Measurements from ENCODE around the gene ACAD10.

The ACAD10 gene

DNA sequence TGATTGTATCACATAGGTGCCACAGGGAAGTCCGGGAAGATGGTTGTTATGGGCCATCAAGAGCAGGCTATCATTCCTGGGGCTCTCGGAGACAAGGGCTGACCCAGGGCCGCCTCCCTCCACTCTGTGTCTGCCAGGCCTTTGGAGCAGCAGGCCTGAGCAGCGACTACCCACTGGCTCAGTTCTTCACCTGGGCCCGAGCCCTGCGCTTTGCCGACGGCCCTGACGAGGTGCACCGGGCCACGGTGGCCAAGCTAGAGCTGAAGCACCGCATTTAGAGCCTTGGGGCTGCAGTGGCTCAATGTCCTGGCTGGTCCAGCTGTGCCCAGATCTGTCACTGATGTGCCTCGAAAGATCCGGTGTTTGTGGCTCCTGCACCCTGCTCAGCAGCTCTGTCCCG, 70.3 kb downstream of the ACAD10 start:
- TF ChIP-seq EGR1 (IDR thresholded peaks at IDR 0.05) (no peak), TEAD4 (IDR thresholded peaks at IDR 0.05) (no peak), TCF12 (IDR thresholded peaks at IDR 0.05; ENCODE audit: low read depth) (no peak), CREB1 (IDR thresholded peaks at IDR 0.05; ENCODE audit: low read depth) (no peak), EP300 (IDR thresholded peaks at IDR 0.05; ENCODE audit: borderline replicate concordance) (no peak), CEBPB (IDR thresholded peaks at IDR 0.05) (no peak), NFIC (IDR thresholded peaks at IDR 0.05) (no peak), YY1 (IDR thresholded peaks at IDR 0.05; ENCODE audit: low read depth) (no peak), ZBTB7A (IDR thresholded peaks at IDR 0.05; ENCODE audit: low read depth) (no peak), TAF1 (IDR thresholded peaks at IDR 0.05; ENCODE audit: low read depth) (no peak)
- TF ChIP-seq, protein P1, sequence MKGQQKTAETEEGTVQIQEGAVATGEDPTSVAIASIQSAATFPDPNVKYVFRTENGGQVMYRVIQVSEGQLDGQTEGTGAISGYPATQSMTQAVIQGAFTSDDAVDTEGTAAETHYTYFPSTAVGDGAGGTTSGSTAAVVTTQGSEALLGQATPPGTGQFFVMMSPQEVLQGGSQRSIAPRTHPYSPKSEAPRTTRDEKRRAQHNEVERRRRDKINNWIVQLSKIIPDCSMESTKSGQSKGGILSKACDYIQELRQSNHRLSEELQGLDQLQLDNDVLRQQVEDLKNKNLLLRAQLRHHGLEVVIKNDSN (IDR thresholded peaks at IDR 0.05), result no peak
- TF ChIP-seq, protein P2, sequence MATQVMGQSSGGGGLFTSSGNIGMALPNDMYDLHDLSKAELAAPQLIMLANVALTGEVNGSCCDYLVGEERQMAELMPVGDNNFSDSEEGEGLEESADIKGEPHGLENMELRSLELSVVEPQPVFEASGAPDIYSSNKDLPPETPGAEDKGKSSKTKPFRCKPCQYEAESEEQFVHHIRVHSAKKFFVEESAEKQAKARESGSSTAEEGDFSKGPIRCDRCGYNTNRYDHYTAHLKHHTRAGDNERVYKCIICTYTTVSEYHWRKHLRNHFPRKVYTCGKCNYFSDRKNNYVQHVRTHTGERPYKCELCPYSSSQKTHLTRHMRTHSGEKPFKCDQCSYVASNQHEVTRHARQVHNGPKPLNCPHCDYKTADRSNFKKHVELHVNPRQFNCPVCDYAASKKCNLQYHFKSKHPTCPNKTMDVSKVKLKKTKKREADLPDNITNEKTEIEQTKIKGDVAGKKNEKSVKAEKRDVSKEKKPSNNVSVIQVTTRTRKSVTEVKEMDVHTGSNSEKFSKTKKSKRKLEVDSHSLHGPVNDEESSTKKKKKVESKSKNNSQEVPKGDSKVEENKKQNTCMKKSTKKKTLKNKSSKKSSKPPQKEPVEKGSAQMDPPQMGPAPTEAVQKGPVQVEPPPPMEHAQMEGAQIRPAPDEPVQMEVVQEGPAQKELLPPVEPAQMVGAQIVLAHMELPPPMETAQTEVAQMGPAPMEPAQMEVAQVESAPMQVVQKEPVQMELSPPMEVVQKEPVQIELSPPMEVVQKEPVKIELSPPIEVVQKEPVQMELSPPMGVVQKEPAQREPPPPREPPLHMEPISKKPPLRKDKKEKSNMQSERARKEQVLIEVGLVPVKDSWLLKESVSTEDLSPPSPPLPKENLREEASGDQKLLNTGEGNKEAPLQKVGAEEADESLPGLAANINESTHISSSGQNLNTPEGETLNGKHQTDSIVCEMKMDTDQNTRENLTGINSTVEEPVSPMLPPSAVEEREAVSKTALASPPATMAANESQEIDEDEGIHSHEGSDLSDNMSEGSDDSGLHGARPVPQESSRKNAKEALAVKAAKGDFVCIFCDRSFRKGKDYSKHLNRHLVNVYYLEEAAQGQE (IDR thresholded peaks at IDR 0.05; ENCODE audit: low read depth), result no peak

DNA sequence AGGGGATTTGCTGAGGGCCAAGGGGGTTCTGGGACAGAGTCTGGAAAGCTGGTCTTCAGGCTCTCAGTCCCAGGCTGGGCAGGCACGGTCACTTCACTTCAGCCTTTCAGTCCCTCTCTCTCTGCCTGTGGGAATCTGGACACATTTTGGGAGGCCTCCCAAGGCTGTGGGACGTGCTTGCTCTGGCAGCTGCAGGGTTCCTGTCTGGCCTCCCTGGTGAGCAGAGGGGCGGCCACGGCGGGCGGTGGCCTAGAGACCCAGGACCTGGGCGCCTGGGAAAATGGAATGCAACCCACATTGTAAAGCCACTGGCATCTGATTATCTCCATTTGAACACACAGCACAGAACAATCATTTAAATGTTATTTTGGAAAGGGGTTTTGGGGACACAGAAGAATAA, 70.8 kb downstream of the ACAD10 start:
- TF ChIP-seq, protein P3, sequence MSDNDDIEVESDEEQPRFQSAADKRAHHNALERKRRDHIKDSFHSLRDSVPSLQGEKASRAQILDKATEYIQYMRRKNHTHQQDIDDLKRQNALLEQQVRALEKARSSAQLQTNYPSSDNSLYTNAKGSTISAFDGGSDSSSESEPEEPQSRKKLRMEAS (IDR thresholded peaks at IDR 0.05), result no peak
- no peak for TF ChIP-seq CREB1 (IDR thresholded peaks at IDR 0.05; ENCODE audit: low read depth)
- TF ChIP-seq, protein P2 (IDR thresholded peaks at IDR 0.05; ENCODE audit: low read depth), result no peak
- TF ChIP-seq ZBTB7A (IDR thresholded peaks at IDR 0.05; ENCODE audit: low read depth), result no peak
- TF ChIP-seq, protein P1 (IDR thresholded peaks at IDR 0.05), result no peak
- TF ChIP-seq RAD21 (IDR thresholded peaks at IDR 0.05; ENCODE audit: low read depth), result no peak
- TF ChIP-seq YY1 (IDR thresholded peaks at IDR 0.05; ENCODE audit: low read depth), result no peak
- TF ChIP-seq EP300 (IDR thresholded peaks at IDR 0.05; ENCODE audit: borderline replicate concordance), result no peak
- no peak for TF ChIP-seq CEBPB (IDR thresholded peaks at IDR 0.05)
- TF ChIP-seq TCF12 (IDR thresholded peaks at IDR 0.05; ENCODE audit: low read depth), result no peak
- no peak for TF ChIP-seq EGR1 (IDR thresholded peaks at IDR 0.05)
- no peak for TF ChIP-seq FOXM1 (IDR thresholded peaks at IDR 0.05; ENCODE audit: borderline replicate concordance, low read depth)
- TF ChIP-seq TEAD4 (IDR thresholded peaks at IDR 0.05), result no peak
- TF ChIP-seq TAF1 (IDR thresholded peaks at IDR 0.05; ENCODE audit: low read depth), result no peak
- TF ChIP-seq NFIC (IDR thresholded peaks at IDR 0.05), result no peak

DNA sequence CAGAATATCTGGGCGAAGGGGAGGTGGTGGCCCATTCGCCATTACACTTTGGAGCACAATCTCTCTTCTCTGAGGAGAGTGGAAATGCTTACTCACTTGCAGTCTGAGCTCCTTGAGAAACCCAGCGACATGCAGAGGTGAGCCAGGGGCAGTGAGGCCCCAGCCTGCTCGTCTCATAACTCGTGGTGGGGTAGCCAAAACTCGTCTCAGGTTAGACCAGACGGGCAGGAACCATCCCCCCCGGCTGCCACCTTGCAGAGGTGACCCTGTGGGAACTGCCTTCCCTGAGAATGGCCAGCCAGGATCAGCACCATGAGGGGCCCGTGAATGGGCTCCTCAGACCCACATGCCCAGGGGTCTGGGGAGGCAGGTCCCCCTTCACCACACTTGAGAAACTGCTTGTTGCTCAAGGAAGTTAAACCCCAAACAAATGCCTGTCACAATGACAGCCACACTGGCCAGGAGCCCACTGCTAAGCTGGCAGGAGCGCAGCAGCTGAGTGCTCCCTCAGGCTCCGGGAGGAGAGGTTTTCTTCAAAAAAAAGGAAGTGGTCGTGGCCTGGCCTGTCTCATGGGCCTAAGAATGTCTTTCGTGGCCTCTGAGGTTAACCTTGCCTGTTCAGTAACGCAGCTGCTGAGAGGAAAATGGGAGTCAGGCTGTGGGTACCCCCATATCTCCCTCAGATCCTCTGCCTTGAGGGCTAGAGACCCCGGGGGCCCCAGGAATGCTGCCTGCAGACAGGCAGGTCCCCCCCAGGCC, 71.7 kb downstream of the ACAD10 start:
- no peak for TF ChIP-seq TCF12 (IDR thresholded peaks at IDR 0.05; ENCODE audit: low read depth)
- TF ChIP-seq YY1 (IDR thresholded peaks at IDR 0.05; ENCODE audit: low read depth), result no peak
- no peak for TF ChIP-seq ZBTB7A (IDR thresholded peaks at IDR 0.05; ENCODE audit: low read depth)
- no peak for TF ChIP-seq FOXM1 (IDR thresholded peaks at IDR 0.05; ENCODE audit: borderline replicate concordance, low read depth)
- TF ChIP-seq, protein P2 (IDR thresholded peaks at IDR 0.05; ENCODE audit: low read depth), result no peak
- TF ChIP-seq EP300 (IDR thresholded peaks at IDR 0.05; ENCODE audit: borderline replicate concordance), result no peak
- TF ChIP-seq, protein P3 (IDR thresholded peaks at IDR 0.05), result no peak
- no peak for TF ChIP-seq TAF1 (IDR thresholded peaks at IDR 0.05; ENCODE audit: low read depth)
- no peak for TF ChIP-seq EGR1 (IDR thresholded peaks at IDR 0.05)
- TF ChIP-seq TEAD4 (IDR thresholded peaks at IDR 0.05), result no peak
- no peak for TF ChIP-seq NFIC (IDR thresholded peaks at IDR 0.05)
- TF ChIP-seq, protein P1 (IDR thresholded peaks at IDR 0.05), result no peak
- no peak for TF ChIP-seq CEBPB (IDR thresholded peaks at IDR 0.05)
